Measurements from ENCODE around the gene CEP170B. TPM values are rescaled to one million over a fixed set of nuclear protein-coding genes. Genes with fewer than 3 reads are reported as not detected.
"Not testable (repeated sequence)": the region's sequence is repeated elsewhere in the genome, so short reads cannot be mapped to it uniquely, and the experiment has no call there.

Gene CEP170B
- total RNA-seq, 1 donor from 2014 or later: 1.6 TPM

DNA sequence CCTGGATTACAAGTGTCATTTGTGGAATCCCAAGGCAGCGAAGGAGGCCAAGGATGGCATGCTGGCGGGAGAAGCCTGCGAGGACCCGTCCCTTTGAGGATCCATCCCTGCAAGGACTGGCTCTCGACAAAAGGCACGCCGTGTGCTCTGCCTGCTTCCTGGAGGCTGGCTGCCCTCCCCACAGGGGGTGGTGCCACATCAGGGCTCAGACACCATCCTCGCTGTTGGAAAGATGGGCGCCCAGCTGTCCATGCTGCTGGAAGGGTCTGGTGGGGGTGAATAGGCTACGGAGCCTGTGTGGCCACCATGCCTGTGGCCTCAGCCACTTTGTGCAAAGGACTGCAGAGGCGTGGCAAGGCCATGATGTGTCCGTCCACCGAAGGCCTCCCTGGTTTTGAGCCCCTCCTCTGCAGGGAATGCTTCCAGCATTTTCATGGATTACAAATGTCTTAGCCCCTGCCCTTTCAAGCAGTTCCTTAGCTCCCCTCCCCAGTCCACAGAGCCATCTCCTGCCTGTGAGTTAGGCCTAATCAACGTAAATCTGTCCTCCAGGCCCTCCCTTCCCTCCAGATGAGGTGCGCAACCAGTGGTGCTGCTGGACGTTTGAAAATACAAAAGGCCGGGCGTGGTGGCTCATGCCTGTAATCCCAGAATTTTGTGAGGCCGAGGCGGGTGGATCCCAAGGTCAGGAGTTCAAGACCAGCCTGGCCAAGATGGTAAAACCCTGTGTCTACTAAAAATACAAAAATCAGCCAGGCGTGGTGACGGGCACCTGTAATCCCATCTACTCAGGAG lies 42.0 kb upstream of the CEP170B start:
- peaks cover 4 to 17% (median 14%) of the 10 kb centered on the region in 3 donors for H3K4me1 ChIP-seq (ENCODE audit: control insufficient read depth in 3 of 3, insufficient read depth in 3 of 3, low read length in 3 of 3)
- H3K4me3 ChIP-seq (ENCODE audit: low read length in 3 of 3): no peak overlapping the region
- H3K36me3 ChIP-seq (ENCODE audit: control insufficient read depth in 3 of 3, insufficient read depth in 3 of 3, low read length in 3 of 3): peaks cover 0 to 2% (median 0%) of the 10 kb centered on the region in 3 donors
- H3K27me3 ChIP-seq (ENCODE audit: control insufficient read depth in 3 of 3, insufficient read depth in 3 of 3, low read length in 3 of 3): peaks cover 0 to 24% (median 14%) of the 10 kb centered on the region in 3 donors
- no peak overlapping the region for H3K27ac ChIP-seq (ENCODE audit: low read depth, low read length)
- H3K9me3 ChIP-seq (ENCODE audit: control insufficient read depth in 3 of 3, low read length in 3 of 3): no peaks in the 10 kb centered on the region
- H3K9ac ChIP-seq (ENCODE audit: low read depth in 1 of 3, low read length in 3 of 3): no peak overlapping the region

DNA sequence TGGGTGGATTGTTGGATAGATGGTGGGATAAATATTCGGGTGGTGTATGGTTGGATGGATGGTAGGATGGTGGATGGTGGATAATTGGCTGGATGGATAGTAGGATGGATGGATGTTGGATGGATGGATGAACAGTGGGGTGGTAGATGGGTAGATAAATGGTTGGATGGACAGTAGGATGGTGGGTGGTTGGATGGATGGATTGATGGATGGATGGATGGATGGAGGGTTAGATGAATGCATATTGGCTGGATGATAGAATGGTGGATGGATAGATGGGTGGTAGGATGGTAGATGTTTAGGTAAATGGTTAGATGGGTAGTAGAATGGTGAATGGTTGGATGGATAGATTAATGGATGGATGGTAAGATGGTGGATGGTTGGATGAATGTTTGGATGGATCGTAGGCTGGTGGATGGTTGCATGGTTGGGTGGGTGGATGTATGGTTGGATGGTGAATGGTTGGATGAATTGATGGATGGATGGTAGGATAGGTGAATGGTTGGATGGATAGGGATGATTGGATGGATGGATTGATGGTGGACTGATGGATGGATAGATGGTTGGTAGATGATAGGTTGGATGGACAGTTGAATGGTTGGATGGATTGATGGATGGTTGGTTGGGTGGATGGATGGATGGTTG lies 40.6 kb upstream of the CEP170B start:
- Histone ChIP-seq H3K4me3 (ENCODE audit: low read length in 3 of 3) (no peak overlapping the region), H3K27ac (ENCODE audit: low read depth, low read length) (no peak overlapping the region), H3K9ac (ENCODE audit: low read depth in 1 of 3, low read length in 3 of 3) (no peak overlapping the region), H3K36me3 (ENCODE audit: control insufficient read depth in 3 of 3, insufficient read depth in 3 of 3, low read length in 3 of 3) (no peaks in the 10 kb centered on the region), H3K9me3 (ENCODE audit: control insufficient read depth in 3 of 3, low read length in 3 of 3) (no peaks in the 10 kb centered on the region), H3K27me3 (ENCODE audit: control insufficient read depth in 3 of 3, insufficient read depth in 3 of 3, low read length in 3 of 3) (peaks cover 0 to 24% (median 14%) of the 10 kb centered on the region in 3 donors), H3K4me1 (ENCODE audit: control insufficient read depth in 3 of 3, insufficient read depth in 3 of 3, low read length in 3 of 3) (peaks cover 4 to 17% (median 14%) of the 10 kb centered on the region in 3 donors)

DNA sequence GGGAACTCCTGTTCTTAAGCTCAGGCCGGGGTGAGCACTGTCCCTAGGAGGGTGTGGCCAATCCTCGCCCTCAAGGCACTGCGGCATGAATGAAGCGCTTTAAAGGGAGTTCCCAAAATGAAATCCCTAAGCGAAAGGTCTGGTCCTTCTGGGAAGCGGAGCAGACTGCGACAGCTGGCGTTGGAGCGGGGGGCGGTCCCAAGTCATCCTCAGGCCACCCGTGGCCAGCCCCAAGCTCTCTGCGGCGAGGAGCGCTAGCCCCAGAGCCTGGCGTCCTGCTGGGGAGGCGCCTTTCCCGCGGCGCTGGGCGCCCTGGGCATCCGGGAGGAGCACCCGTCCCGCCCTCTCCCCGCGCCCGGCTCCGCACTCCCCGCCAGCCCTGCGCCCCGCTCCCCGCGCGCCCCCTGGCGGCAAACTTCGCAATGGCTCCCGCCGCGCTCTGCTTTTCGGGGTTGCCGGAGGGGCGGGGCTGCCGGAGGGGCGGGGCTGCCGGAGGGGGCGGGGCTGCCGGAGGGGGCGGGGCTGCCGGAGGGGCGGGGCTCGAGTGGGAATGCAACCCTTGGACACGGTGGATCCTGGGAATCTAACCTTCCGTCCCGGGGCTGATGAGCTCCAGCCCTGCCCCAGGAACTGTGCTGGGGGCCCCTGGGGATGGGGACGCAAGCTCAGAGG lies 38.7 kb upstream of the CEP170B start:
- Histone ChIP-seq H3K36me3 (ENCODE audit: control insufficient read depth in 3 of 3, insufficient read depth in 3 of 3, low read length in 3 of 3) (no peaks in the 10 kb centered on the region), H3K9ac (ENCODE audit: low read depth in 1 of 3, low read length in 3 of 3) (peak overlapping the region in 2 of 3 donors; percentile 64 to 72), H3K27ac (ENCODE audit: low read depth, low read length) (no peak overlapping the region), H3K9me3 (ENCODE audit: control insufficient read depth in 3 of 3, low read length in 3 of 3) (no peaks in the 10 kb centered on the region), H3K4me1 (ENCODE audit: control insufficient read depth in 3 of 3, insufficient read depth in 3 of 3, low read length in 3 of 3) (peaks cover 4 to 17% (median 14%) of the 10 kb centered on the region in 3 donors), H3K27me3 (ENCODE audit: control insufficient read depth in 3 of 3, insufficient read depth in 3 of 3, low read length in 3 of 3) (peaks cover 0 to 24% (median 14%) of the 10 kb centered on the region in 3 donors), H3K4me3 (ENCODE audit: low read length in 3 of 3) (peak overlapping the region; percentile 73 to 75 (median 74))

DNA sequence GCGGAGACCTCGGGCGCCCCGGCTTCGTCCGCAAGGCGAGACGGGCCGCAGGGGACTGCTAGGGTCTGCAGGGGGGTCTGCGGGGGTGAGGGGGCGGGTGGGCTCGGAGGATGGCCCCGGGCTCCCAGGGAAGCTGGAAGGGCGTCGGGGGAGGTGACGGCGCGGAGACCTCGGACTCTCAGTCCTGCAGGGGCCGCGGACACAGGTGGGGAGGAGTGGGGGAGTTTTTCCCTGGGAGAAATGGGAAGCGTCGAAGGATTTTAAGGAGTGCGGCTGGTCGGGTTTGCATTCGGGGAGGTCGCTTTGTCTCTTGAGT lies 38.2 kb upstream of the CEP170B start:
- no peak overlapping the region for H3K27ac ChIP-seq (ENCODE audit: low read depth, low read length)
- peak overlapping the region in 2 of 3 donors; percentile 33 to 53 for H3K9ac ChIP-seq (ENCODE audit: low read depth in 1 of 3, low read length in 3 of 3)

DNA sequence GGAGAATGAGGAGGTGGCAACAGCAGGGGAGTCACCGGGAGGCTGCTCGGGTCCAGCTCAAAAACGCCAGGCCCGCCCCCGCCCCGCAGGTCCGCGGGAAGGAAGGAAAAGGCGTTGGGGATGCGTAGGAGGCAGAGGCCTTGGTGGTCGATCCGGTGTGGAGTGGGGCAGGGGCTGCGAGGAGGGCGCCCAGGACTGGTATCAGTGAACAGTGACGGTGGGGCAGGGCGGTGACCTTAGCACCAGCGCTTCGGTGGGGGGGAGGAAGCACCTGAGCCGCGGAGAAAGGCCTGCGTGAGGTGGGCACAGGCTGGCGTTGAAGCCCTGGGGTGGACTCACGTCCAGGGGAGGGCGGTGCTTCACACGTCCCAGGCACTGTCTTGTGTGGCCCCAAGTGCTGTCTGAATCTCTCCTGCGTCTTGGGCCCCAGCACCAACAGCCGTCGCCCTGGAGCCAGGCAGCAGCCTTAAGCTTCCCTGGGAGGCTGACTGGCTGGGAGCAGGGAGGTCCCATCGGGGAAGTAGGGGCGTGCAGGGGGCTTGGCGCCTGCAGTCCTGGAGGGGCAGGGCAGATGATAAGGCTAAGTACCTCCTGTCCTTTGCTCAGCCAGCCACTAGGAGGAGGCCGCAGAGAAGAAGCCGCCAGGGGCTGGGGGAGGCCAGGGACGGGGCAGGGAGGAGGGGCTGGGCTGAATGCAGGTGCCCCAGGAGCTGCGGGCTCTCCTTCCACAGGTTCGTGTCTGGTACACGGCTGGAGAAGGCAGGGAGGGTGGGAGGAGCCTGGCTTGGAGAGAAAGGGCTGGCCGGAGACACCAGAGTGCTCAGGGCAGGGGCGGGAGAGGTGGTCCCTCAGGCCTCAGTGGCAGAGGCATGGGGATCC lies 37.7 kb upstream of the CEP170B start:
- peaks cover 0 to 24% (median 14%) of the 10 kb centered on the region in 3 donors for H3K27me3 ChIP-seq (ENCODE audit: control insufficient read depth in 3 of 3, insufficient read depth in 3 of 3, low read length in 3 of 3)
- H3K36me3 ChIP-seq (ENCODE audit: control insufficient read depth in 3 of 3, insufficient read depth in 3 of 3, low read length in 3 of 3): no peaks in the 10 kb centered on the region
- H3K9ac ChIP-seq (ENCODE audit: low read depth in 1 of 3, low read length in 3 of 3): peak overlapping the region in 2 of 3 donors; percentile 33 to 53
- H3K4me1 ChIP-seq (ENCODE audit: control insufficient read depth in 3 of 3, insufficient read depth in 3 of 3, low read length in 3 of 3): peaks cover 4 to 17% (median 14%) of the 10 kb centered on the region in 3 donors
- no peak overlapping the region for H3K27ac ChIP-seq (ENCODE audit: low read depth, low read length)
- H3K4me3 ChIP-seq (ENCODE audit: low read length in 3 of 3): peak overlapping the region in 2 of 3 donors; percentile 35 to 50
- H3K9me3 ChIP-seq (ENCODE audit: control insufficient read depth in 3 of 3, low read length in 3 of 3): no peaks in the 10 kb centered on the region

More for the DNA sequence above, 38.2 kb upstream of the CEP170B start:
- Histone ChIP-seq H3K4me3 (ENCODE audit: low read length in 3 of 3) (peak overlapping the region in 2 of 3 donors; percentile 35 to 50), H3K9me3 (ENCODE audit: control insufficient read depth in 3 of 3, low read length in 3 of 3) (no peaks in the 10 kb centered on the region), H3K4me1 (ENCODE audit: control insufficient read depth in 3 of 3, insufficient read depth in 3 of 3, low read length in 3 of 3) (peaks cover 4 to 17% (median 14%) of the 10 kb centered on the region in 3 donors), H3K36me3 (ENCODE audit: control insufficient read depth in 3 of 3, insufficient read depth in 3 of 3, low read length in 3 of 3) (no peaks in the 10 kb centered on the region), H3K27me3 (ENCODE audit: control insufficient read depth in 3 of 3, insufficient read depth in 3 of 3, low read length in 3 of 3) (peaks cover 0 to 24% (median 14%) of the 10 kb centered on the region in 3 donors)

DNA sequence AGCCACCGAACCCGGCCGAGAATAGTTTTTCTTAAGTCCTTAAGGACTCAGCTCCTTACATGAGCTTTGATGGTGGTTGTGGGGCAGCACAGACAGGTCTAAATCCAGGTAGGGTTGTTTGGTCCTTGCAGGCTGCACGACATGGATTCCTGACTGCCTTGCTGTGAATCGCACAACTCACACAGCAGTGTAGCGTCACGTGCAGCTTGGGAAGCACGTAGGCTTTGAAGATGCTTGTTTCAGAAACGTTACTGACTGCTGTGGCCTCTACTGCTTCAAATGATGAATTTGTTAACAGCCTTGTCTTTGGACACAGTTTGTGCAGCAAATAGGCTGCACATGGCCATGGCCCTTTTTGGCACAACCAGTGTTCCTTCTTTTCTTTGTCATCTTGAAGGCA lies 34.3 kb upstream of the CEP170B start:
- Histone ChIP-seq H3K27me3 (ENCODE audit: control insufficient read depth in 3 of 3, insufficient read depth in 3 of 3, low read length in 3 of 3) (peaks cover 0 to 13% (median 0%) of the 10 kb centered on the region in 3 donors), H3K9ac (ENCODE audit: low read depth in 1 of 3, low read length in 3 of 3) (peak overlapping the region in 1 of 3 donors; percentile 3), H3K4me1 (ENCODE audit: control insufficient read depth in 3 of 3, insufficient read depth in 3 of 3, low read length in 3 of 3) (peaks cover 4 to 13% (median 12%) of the 10 kb centered on the region in 3 donors), H3K9me3 (ENCODE audit: control insufficient read depth in 3 of 3, low read length in 3 of 3) (no peaks in the 10 kb centered on the region), H3K36me3 (ENCODE audit: control insufficient read depth in 3 of 3, insufficient read depth in 3 of 3, low read length in 3 of 3) (no peaks in the 10 kb centered on the region), H3K27ac (ENCODE audit: low read depth, low read length) (no peak overlapping the region), H3K4me3 (ENCODE audit: low read length in 3 of 3) (no peak overlapping the region)

DNA sequence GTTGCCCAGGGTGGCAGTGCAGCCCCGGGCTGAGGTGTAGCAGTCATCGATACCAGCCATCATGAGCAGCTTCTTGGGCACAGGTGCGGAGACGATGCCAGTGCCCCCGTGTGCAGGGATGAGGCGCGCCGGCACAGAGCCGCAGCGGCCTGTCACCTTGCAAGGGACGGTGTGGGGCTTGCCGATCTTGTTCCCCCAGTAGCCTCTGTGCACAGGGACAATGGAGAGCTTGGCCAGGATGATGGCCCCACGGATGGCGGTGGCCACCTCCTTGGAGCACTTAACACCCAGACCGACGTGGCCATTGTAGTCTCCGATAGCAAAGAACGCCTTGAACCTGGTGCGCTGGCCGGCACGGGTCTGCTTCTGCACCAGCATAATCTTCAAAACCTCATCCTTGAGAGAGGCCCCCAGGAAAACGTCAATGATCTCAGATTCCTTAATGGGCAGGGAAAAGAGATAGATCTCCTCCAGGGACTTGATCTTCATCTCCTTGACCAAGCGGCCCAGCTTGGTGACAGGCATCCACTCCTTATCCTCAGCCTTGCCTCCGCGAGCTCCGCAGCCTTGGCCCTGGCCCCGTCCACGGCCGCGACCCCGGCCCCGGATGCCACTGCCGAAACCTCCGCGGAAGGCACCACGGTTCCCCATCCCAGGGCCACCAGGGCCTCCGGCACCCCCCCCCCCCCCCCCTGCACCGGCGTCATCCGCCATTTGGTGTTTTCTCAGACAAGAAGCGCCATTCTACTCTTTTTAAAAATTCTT lies 28.7 kb upstream of the CEP170B start:
- H3K27me3 ChIP-seq (ENCODE audit: control insufficient read depth in 3 of 3, insufficient read depth in 3 of 3, low read length in 3 of 3); H3K36me3 ChIP-seq (ENCODE audit: control insufficient read depth in 3 of 3, insufficient read depth in 3 of 3, low read length in 3 of 3); H3K9me3 ChIP-seq (ENCODE audit: control insufficient read depth in 3 of 3, low read length in 3 of 3); H3K4me1 ChIP-seq (ENCODE audit: control insufficient read depth in 3 of 3, insufficient read depth in 3 of 3, low read length in 3 of 3); H3K27ac ChIP-seq (ENCODE audit: low read depth, low read length); H3K4me3 ChIP-seq (ENCODE audit: low read length in 3 of 3); H3K9ac ChIP-seq (ENCODE audit: low read depth in 1 of 3, low read length in 3 of 3): not testable (repeated sequence)

DNA sequence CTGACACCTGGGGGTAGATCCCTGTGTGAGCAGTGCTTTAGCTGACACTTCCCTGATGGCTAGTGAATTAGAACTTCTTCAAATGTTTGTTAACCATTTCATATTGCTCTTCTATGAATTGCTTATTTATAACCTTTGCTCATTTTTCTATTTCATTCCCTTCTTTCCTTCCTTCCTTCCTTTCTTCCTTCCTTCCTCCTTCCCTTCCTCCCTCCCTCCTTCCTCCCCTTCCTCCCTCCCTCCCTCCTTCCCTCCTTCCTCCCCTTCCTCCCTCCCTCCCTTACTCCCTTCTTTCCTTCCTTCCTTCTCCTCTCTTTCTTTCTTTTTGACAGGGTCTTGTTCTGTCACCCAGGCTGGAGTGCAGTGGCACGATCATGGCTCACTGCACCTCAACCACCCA lies 23.3 kb upstream of the CEP170B start:
- no peak overlapping the region for H3K9ac ChIP-seq (ENCODE audit: low read depth in 1 of 3, low read length in 3 of 3)
- H3K9me3 ChIP-seq (ENCODE audit: control insufficient read depth in 3 of 3, low read length in 3 of 3): no peaks in the 10 kb centered on the region
- H3K36me3 ChIP-seq (ENCODE audit: control insufficient read depth in 3 of 3, insufficient read depth in 3 of 3, low read length in 3 of 3): no peaks in the 10 kb centered on the region
- H3K4me1 ChIP-seq (ENCODE audit: control insufficient read depth in 3 of 3, insufficient read depth in 3 of 3, low read length in 3 of 3): peaks cover 14 to 16% (median 15%) of the 10 kb centered on the region in 3 donors
- H3K27ac ChIP-seq (ENCODE audit: low read depth, low read length): no peak overlapping the region
- no peak overlapping the region for H3K4me3 ChIP-seq (ENCODE audit: low read length in 3 of 3)
- peaks cover 32 to 41% (median 39%) of the 10 kb centered on the region in 3 donors for H3K27me3 ChIP-seq (ENCODE audit: control insufficient read depth in 3 of 3, insufficient read depth in 3 of 3, low read length in 3 of 3)

DNA sequence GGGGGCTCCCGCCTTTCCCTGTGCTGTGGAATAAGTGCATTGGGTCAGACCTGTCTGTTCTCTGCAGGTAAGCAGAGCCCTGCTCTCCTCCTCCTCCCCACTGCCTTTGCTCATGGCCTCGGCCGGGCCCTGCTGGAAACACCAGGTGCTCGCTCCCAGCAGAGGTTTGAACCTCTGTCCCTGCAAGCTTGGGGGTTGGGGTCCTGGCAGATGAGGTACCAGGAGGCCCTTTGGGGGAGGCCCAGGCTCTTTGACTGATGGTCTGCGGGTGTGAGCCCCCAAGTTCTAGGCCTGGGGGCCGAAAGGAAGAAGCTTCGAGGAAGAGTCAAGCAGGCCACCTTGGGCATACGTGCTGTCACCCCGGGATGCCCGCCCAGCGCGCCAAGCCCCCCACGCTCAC lies 22.1 kb upstream of the CEP170B start:
- Histone ChIP-seq H3K4me3 (ENCODE audit: low read length in 3 of 3) (peak overlapping the region in 2 of 3 donors; percentile 58 to 65), H3K36me3 (ENCODE audit: control insufficient read depth in 3 of 3, insufficient read depth in 3 of 3, low read length in 3 of 3) (no peaks in the 10 kb centered on the region), H3K27me3 (ENCODE audit: control insufficient read depth in 3 of 3, insufficient read depth in 3 of 3, low read length in 3 of 3) (peaks cover 34 to 42% (median 39%) of the 10 kb centered on the region in 3 donors), H3K27ac (ENCODE audit: low read depth, low read length) (no peak overlapping the region), H3K4me1 (ENCODE audit: control insufficient read depth in 3 of 3, insufficient read depth in 3 of 3, low read length in 3 of 3) (peaks cover 14 to 16% (median 15%) of the 10 kb centered on the region in 3 donors), H3K9ac (ENCODE audit: low read depth in 1 of 3, low read length in 3 of 3) (peak overlapping the region in 1 of 3 donors; percentile 69), H3K9me3 (ENCODE audit: control insufficient read depth in 3 of 3, low read length in 3 of 3) (no peaks in the 10 kb centered on the region)

Data from skeletal muscle tissue (tissue), 4 donors.